Activated CD8-positive, alpha-beta T cell treated with anti-CD3 and anti-CD28 coated beads for 36 hours (primary cell): ENCODE data around the gene TAS2R41. TPM values are rescaled to one million over a fixed set of nuclear protein-coding genes. Genes with fewer than 3 reads are reported as not detected.

ENCODE experiments used
- ATAC-seq: fragments of 200-7000 bp; cut with Tn5 transposase; one replicate; pipeline ENCODE4 v1.10.0; 2021; ENCODE audit warnings: mild to moderate bottlenecking, moderate library complexity
- CTCF ChIA-PET: fragments of 350-600 bp; sonication (Branson Sonifier 250); formaldehyde crosslinking; loops from one replicate; lab custom pipeline; 2021; ENCODE audit warnings: antibody characterized with exemption; lab: Charles Lee
- POLR2A ChIA-PET: fragments of 350-600 bp; sonication (Branson Sonifier 250); formaldehyde crosslinking; loops from one replicate; lab custom pipeline; 2021; ENCODE audit warnings: antibody characterized with exemption; lab: Charles Lee
- DNase-seq: peaks from one replicate; pipeline ENCODE4 v3.0.0-alpha.2; 2020
- H3K27ac Mint-ChIP-seq: one replicate; pipeline ENCODE4 v1.8.0; 2021; ENCODE audit warnings: mild to moderate bottlenecking, mixed read lengths
- H3K27me3 Mint-ChIP-seq: one replicate; pipeline ENCODE4 v1.8.0; 2021; ENCODE audit warnings: mixed read lengths
- H3K36me3 Mint-ChIP-seq: one replicate; pipeline ENCODE4 v1.8.0; 2021; ENCODE audit warnings: low read depth, mixed read lengths
- H3K4me1 Mint-ChIP-seq: one replicate; pipeline ENCODE4 v1.8.0; 2021; ENCODE audit warnings: low read depth, mixed read lengths
- H3K4me3 Mint-ChIP-seq: one replicate; pipeline ENCODE4 v1.8.0; 2021; ENCODE audit warnings: mild to moderate bottlenecking, moderate library complexity, mixed read lengths
- H3K9me3 Mint-ChIP-seq: one replicate; pipeline ENCODE4 v1.8.0; 2021; ENCODE audit warnings: mixed read lengths
- CTCF ChIP-seq: fragments of 200-600 bp; IDR thresholded peaks from one replicate; pipeline ENCODE4 v1.8.0; 2022; ENCODE audit warnings: antibody characterized with exemption, mild to moderate bottlenecking
- intact Hi-C: fragments of 100-400 bp; cut with micrococcal nuclease; formaldehyde crosslinking; loops from one replicate; pipeline ENCODE4 v1.10.0; 2022
- total RNA-seq, 2 experiments: library from RNA; stranded (reverse); gene quantifications; one replicate each; pipeline ENCODE4 v1.2.3, GENCODE V29; 2021

The TAS2R41 gene
- total RNA-seq, 2 experiments from 2014 or later = not detected

GRCh38 chr7:143490717-143491306 is 13.1 kb downstream of the TAS2R41 start:
- Mint-ChIP-seq H3K9me3 (no peaks in the 10 kb centered on the region), H3K27me3 (no peaks in the 10 kb centered on the region), H3K4me1 (peaks cover 23% of the 10 kb centered on the region), H3K36me3 (no peaks in the 10 kb centered on the region), H3K27ac (no peak overlapping the region), H3K4me3 (no peak overlapping the region)
- TF ChIP-seq CTCF = peak; percentile 56
- no peak for ATAC-seq
- CTCF ChIA-PET = interaction anchor here (0.9 to 1.9 kb wide), 7 partner anchors 9 to 637 kb away, joined by 3 to 6 read pairs (median 4); no protein-coding TSS in a partner anchor
- DNase-seq = peak; percentile 38
- intact Hi-C loops = no loop called here
- POLR2A ChIA-PET = no interaction called here

GRCh38 chr7:143492043-143492471 is 14.4 kb downstream of the TAS2R41 start:
- ATAC-seq (peak; percentile 76), DNase-seq (no peak)
- Mint-ChIP-seq H3K4me3 (no peak overlapping the region), H3K9me3 (no peaks in the 10 kb centered on the region), H3K4me1 (peaks cover 23% of the 10 kb centered on the region), H3K27me3 (no peaks in the 10 kb centered on the region), H3K27ac (peak overlapping the region; percentile 12), H3K36me3 (no peaks in the 10 kb centered on the region)
- ChIA-PET CTCF (interaction anchor here (0.8 to 1.6 kb wide), 4 partner anchors 8 to 1057 kb away, joined by 3 to 5 read pairs (median 4); no protein-coding TSS in a partner anchor), POLR2A (interaction anchor here (1.0 kb wide), 1 partner anchor 236 kb away, joined by 3 read pairs; no protein-coding TSS in a partner anchor)
- no peak for TF ChIP-seq CTCF
- intact Hi-C loops = no loop called here

GRCh38 chr7:143492799-143493739 is 15.4 kb downstream of the TAS2R41 start:
- DNase-seq (no peak), ATAC-seq (no peak)
- Mint-ChIP-seq H3K4me1 (peaks cover 23% of the 10 kb centered on the region), H3K27me3 (no peaks in the 10 kb centered on the region), H3K27ac (peak overlapping the region; percentile 46), H3K36me3 (no peaks in the 10 kb centered on the region), H3K4me3 (no peak overlapping the region), H3K9me3 (no peaks in the 10 kb centered on the region)
- TF ChIP-seq CTCF = no peak
- ChIA-PET CTCF (interaction anchor here (0.8 to 1.6 kb wide), 3 partner anchors 12 to 1058 kb away, joined by 3 to 5 read pairs (median 4); no protein-coding TSS in a partner anchor), POLR2A (no interaction called here)
- intact Hi-C loops = no loop called here

GRCh38 chr7:143493751-143494150 is 16.1 kb downstream of the TAS2R41 start:
- no peak overlapping the region for H3K4me3 Mint-ChIP-seq
- ChIA-PET POLR2A (no interaction called here), CTCF (interaction anchor here (1.2 kb wide), 1 partner anchor 8 kb away, joined by 4 read pairs; no protein-coding TSS in a partner anchor)
- ATAC-seq = peak; percentile 63
- peak overlapping the region; percentile 37 for H3K27ac Mint-ChIP-seq
- intact Hi-C loops = no loop called here
- no peak for TF ChIP-seq CTCF
- H3K36me3 Mint-ChIP-seq = no peaks in the 10 kb centered on the region
- H3K4me1 Mint-ChIP-seq = peaks cover 23% of the 10 kb centered on the region
- no peak for DNase-seq
- no peaks in the 10 kb centered on the region for H3K27me3 Mint-ChIP-seq
- H3K9me3 Mint-ChIP-seq = no peaks in the 10 kb centered on the region
